Prostate gland (tissue), 2 donors: ENCODE data around the gene CRYBB1.

Experiments
- POLR2A ChIP-seq: fragments of 450-650 bp; IDR thresholded peaks from one replicate; pipeline ENCODE4 v1.6.1; 2016; ENCODE audit warnings: antibody characterized with exemption, mild to moderate bottlenecking
- POLR2AphosphoS5 ChIP-seq: sonication (generic); formaldehyde crosslinking; IDR thresholded peaks from one replicate; pipeline ENCODE4 v1.6.1; 2017; ENCODE audit warnings: antibody characterized with exemption
- TF ChIP-seq, protein P1 (sequence below), 4 experiments: fragments of 200-600 bp in 2 of 4; fragments of 450-650 bp in 2 of 4; sonication (generic) in 2 of 4; IDR thresholded peaks; 1 replicate in 3 of 4; 2 replicates in 1 of 4; pipeline ENCODE4 v1.5.1; 2016 to 2019; ENCODE audit warnings: antibody characterized with exemption in 4 of 4, mild to moderate bottlenecking in 2 of 4, moderate library complexity in 2 of 4

DNA sequence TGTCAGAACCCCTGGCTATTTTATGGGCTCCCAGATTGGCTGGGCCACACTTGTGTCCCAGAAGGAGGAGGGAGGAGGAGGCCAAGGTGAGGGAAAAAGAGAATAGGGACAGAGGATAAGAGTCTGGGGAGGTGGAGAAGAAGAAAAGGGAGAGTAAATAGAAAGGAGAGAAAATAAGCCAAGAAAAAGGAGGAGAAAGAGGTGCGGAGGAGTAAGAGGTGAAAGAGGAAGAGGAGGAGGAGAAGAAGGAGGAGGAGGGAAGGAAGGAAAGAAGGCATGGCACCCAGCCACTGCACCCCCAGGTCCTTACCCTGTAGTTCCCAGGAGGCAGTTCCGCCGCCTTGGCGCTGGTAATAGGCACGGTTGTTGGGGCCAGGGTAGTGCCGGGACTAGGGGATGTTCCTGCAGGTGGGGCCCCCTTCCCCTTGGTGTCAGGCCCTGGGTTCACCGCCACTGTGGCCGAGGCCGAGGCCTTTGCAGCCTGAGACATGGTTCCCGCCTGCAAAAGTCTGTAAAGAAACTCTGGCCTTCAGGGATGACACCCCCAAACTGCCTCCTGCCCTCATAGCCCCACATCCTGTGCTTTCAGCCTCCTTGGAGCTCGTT is 1.9 kb downstream of the CRYBB1 start:
- TF ChIP-seq, protein P1, sequence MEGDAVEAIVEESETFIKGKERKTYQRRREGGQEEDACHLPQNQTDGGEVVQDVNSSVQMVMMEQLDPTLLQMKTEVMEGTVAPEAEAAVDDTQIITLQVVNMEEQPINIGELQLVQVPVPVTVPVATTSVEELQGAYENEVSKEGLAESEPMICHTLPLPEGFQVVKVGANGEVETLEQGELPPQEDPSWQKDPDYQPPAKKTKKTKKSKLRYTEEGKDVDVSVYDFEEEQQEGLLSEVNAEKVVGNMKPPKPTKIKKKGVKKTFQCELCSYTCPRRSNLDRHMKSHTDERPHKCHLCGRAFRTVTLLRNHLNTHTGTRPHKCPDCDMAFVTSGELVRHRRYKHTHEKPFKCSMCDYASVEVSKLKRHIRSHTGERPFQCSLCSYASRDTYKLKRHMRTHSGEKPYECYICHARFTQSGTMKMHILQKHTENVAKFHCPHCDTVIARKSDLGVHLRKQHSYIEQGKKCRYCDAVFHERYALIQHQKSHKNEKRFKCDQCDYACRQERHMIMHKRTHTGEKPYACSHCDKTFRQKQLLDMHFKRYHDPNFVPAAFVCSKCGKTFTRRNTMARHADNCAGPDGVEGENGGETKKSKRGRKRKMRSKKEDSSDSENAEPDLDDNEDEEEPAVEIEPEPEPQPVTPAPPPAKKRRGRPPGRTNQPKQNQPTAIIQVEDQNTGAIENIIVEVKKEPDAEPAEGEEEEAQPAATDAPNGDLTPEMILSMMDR (IDR thresholded peaks at IDR 0.05): no peak
- TF ChIP-seq POLR2A: no peak
- no peak for TF ChIP-seq POLR2AphosphoS5
